Measurements from ENCODE around the gene SYVN1.
A peak's percentile ranks its signal among the peaks of the same experiment; 100 is the strongest.
"Not testable (repeated sequence)": the region's sequence is repeated elsewhere in the genome, so short reads cannot be mapped to it uniquely, and the experiment has no call there.

SYVN1 gene

GRCh38 chr11:65152122-65152521, 17.8 kb upstream of the SYVN1 start:
- Histone ChIP-seq H3K4me3 (ENCODE audit: low read depth in 1 of 5, low read length in 5 of 5) (no peak overlapping the region), H3K27ac (ENCODE audit: low read depth, low read length) (no peak overlapping the region), H3K4me1 (ENCODE audit: control insufficient read depth in 5 of 5, insufficient read depth in 5 of 5, low read length in 5 of 5) (peaks cover 0 to 11% (median 8%) of the 10 kb centered on the region in 5 donors), H3K9ac (ENCODE audit: low read length in 5 of 5) (no peak overlapping the region), H3K9me3 (ENCODE audit: control insufficient read depth in 5 of 5, low read length in 5 of 5) (peaks cover 0 to 3% (median 0%) of the 10 kb centered on the region in 5 donors), H3K36me3 (ENCODE audit: control insufficient read depth in 5 of 5, insufficient read depth in 5 of 5, low read length in 5 of 5) (no peaks in the 10 kb centered on the region), H3K27me3 (ENCODE audit: control insufficient read depth in 5 of 5, insufficient read depth in 4 of 5, low read length in 5 of 5) (no peaks in the 10 kb centered on the region)

- no peak overlapping the region for H3K4me3 ChIP-seq (ENCODE audit: low read depth in 1 of 5, low read length in 5 of 5)
- peaks cover 0 to 4% (median 0%) of the 10 kb centered on the region in 5 donors for H3K9me3 ChIP-seq (ENCODE audit: control insufficient read depth in 5 of 5, low read length in 5 of 5)
- no peak overlapping the region for H3K27ac ChIP-seq (ENCODE audit: low read depth, low read length)
- no peaks in the 10 kb centered on the region for H3K27me3 ChIP-seq (ENCODE audit: control insufficient read depth in 5 of 5, insufficient read depth in 4 of 5, low read length in 5 of 5)
- H3K9ac ChIP-seq (ENCODE audit: low read length in 5 of 5): no peak overlapping the region
- H3K4me1 ChIP-seq (ENCODE audit: control insufficient read depth in 5 of 5, insufficient read depth in 5 of 5, low read length in 5 of 5): peaks cover 0 to 11% (median 8%) of the 10 kb centered on the region in 5 donors
- H3K36me3 ChIP-seq (ENCODE audit: control insufficient read depth in 5 of 5, insufficient read depth in 5 of 5, low read length in 5 of 5): no peaks in the 10 kb centered on the region
These were observed 17.1 kb upstream of the SYVN1 start for GRCh38 chr11:65151331-65151899.

- peaks cover 0 to 11% (median 8%) of the 10 kb centered on the region in 5 donors for H3K4me1 ChIP-seq (ENCODE audit: control insufficient read depth in 5 of 5, insufficient read depth in 5 of 5, low read length in 5 of 5)
- peaks cover 0 to 4% (median 0%) of the 10 kb centered on the region in 5 donors for H3K9me3 ChIP-seq (ENCODE audit: control insufficient read depth in 5 of 5, low read length in 5 of 5)
- peak overlapping the region in 1 of 5 donors; percentile 18 for H3K9ac ChIP-seq (ENCODE audit: low read length in 5 of 5)
- peak overlapping the region in 1 of 5 donors; percentile 22 for H3K4me3 ChIP-seq (ENCODE audit: low read depth in 1 of 5, low read length in 5 of 5)
- H3K27me3 ChIP-seq (ENCODE audit: control insufficient read depth in 5 of 5, insufficient read depth in 4 of 5, low read length in 5 of 5): no peaks in the 10 kb centered on the region
- no peak overlapping the region for H3K27ac ChIP-seq (ENCODE audit: low read depth, low read length)
- H3K36me3 ChIP-seq (ENCODE audit: control insufficient read depth in 5 of 5, insufficient read depth in 5 of 5, low read length in 5 of 5): no peaks in the 10 kb centered on the region
These were observed 16.4 kb upstream of the SYVN1 start for GRCh38 chr11:65150509-65151299.

- H3K27me3 ChIP-seq (ENCODE audit: control insufficient read depth in 5 of 5, insufficient read depth in 4 of 5, low read length in 5 of 5); H3K36me3 ChIP-seq (ENCODE audit: control insufficient read depth in 5 of 5, insufficient read depth in 5 of 5, low read length in 5 of 5); H3K27ac ChIP-seq (ENCODE audit: low read depth, low read length); H3K9ac ChIP-seq (ENCODE audit: low read length in 5 of 5); H3K9me3 ChIP-seq (ENCODE audit: control insufficient read depth in 5 of 5, low read length in 5 of 5): not testable (repeated sequence)
- Histone ChIP-seq H3K4me1 (ENCODE audit: control insufficient read depth in 5 of 5, insufficient read depth in 5 of 5, low read length in 5 of 5) (peaks cover 0 to 11% (median 8%) of the 10 kb centered on the region in 5 donors), H3K4me3 (ENCODE audit: low read depth in 1 of 5, low read length in 5 of 5) (peak overlapping the region in 1 of 5 donors; percentile 22)
These were observed 15.8 kb upstream of the SYVN1 start for GRCh38 chr11:65150131-65150508.

- Histone ChIP-seq H3K9ac (ENCODE audit: low read length in 5 of 5) (no peak overlapping the region), H3K27ac (ENCODE audit: low read depth, low read length) (no peak overlapping the region), H3K4me1 (ENCODE audit: control insufficient read depth in 5 of 5, insufficient read depth in 5 of 5, low read length in 5 of 5) (peaks cover 0 to 11% (median 8%) of the 10 kb centered on the region in 5 donors), H3K36me3 (ENCODE audit: control insufficient read depth in 5 of 5, insufficient read depth in 5 of 5, low read length in 5 of 5) (no peaks in the 10 kb centered on the region), H3K27me3 (ENCODE audit: control insufficient read depth in 5 of 5, insufficient read depth in 4 of 5, low read length in 5 of 5) (no peaks in the 10 kb centered on the region), H3K9me3 (ENCODE audit: control insufficient read depth in 5 of 5, low read length in 5 of 5) (peaks cover 0 to 4% (median 0%) of the 10 kb centered on the region in 5 donors), H3K4me3 (ENCODE audit: low read depth in 1 of 5, low read length in 5 of 5) (no peak overlapping the region)
These were observed 14.3 kb upstream of the SYVN1 start for GRCh38 chr11:65148657-65149056.

GRCh38 chr11:65147352-65148075, 13.2 kb upstream of the SYVN1 start:
- Histone ChIP-seq H3K27me3 (ENCODE audit: control insufficient read depth in 5 of 5, insufficient read depth in 4 of 5, low read length in 5 of 5) (no peaks in the 10 kb centered on the region), H3K9ac (ENCODE audit: low read length in 5 of 5) (no peak overlapping the region), H3K27ac (ENCODE audit: low read depth, low read length) (no peak overlapping the region), H3K36me3 (ENCODE audit: control insufficient read depth in 5 of 5, insufficient read depth in 5 of 5, low read length in 5 of 5) (no peaks in the 10 kb centered on the region), H3K4me3 (ENCODE audit: low read depth in 1 of 5, low read length in 5 of 5) (no peak overlapping the region), H3K4me1 (ENCODE audit: control insufficient read depth in 5 of 5, insufficient read depth in 5 of 5, low read length in 5 of 5) (peaks cover 0 to 11% (median 8%) of the 10 kb centered on the region in 5 donors), H3K9me3 (ENCODE audit: control insufficient read depth in 5 of 5, low read length in 5 of 5) (peaks cover 0 to 4% (median 0%) of the 10 kb centered on the region in 5 donors)

GRCh38 chr11:65141896-65142494, 7.7 kb upstream of the SYVN1 start:
- Histone ChIP-seq H3K27ac (ENCODE audit: low read depth, low read length) (no peak overlapping the region), H3K4me3 (ENCODE audit: low read depth in 1 of 5, low read length in 5 of 5) (no peak overlapping the region), H3K36me3 (ENCODE audit: control insufficient read depth in 5 of 5, insufficient read depth in 5 of 5, low read length in 5 of 5) (no peaks in the 10 kb centered on the region), H3K27me3 (ENCODE audit: control insufficient read depth in 5 of 5, insufficient read depth in 4 of 5, low read length in 5 of 5) (peaks cover 0 to 3% (median 0%) of the 10 kb centered on the region in 5 donors), H3K9me3 (ENCODE audit: control insufficient read depth in 5 of 5, low read length in 5 of 5) (no peaks in the 10 kb centered on the region), H3K4me1 (ENCODE audit: control insufficient read depth in 5 of 5, insufficient read depth in 5 of 5, low read length in 5 of 5) (no peaks in the 10 kb centered on the region), H3K9ac (ENCODE audit: low read length in 5 of 5) (no peak overlapping the region)

GRCh38 chr11:65136515-65137096, 2.3 kb upstream of the SYVN1 start:
- H3K27me3 ChIP-seq (ENCODE audit: control insufficient read depth in 5 of 5, insufficient read depth in 4 of 5, low read length in 5 of 5): peaks cover 0 to 1% (median 0%) of the 10 kb centered on the region in 5 donors
- H3K36me3 ChIP-seq (ENCODE audit: control insufficient read depth in 5 of 5, insufficient read depth in 5 of 5, low read length in 5 of 5): peaks cover 0 to 16% (median 15%) of the 10 kb centered on the region in 5 donors
- no peak overlapping the region for H3K9ac ChIP-seq (ENCODE audit: low read length in 5 of 5)
- no peak overlapping the region for H3K4me3 ChIP-seq (ENCODE audit: low read depth in 1 of 5, low read length in 5 of 5)
- H3K9me3 ChIP-seq (ENCODE audit: control insufficient read depth in 5 of 5, low read length in 5 of 5): no peaks in the 10 kb centered on the region
- H3K4me1 ChIP-seq (ENCODE audit: control insufficient read depth in 5 of 5, insufficient read depth in 5 of 5, low read length in 5 of 5): peaks cover 9 to 34% (median 31%) of the 10 kb centered on the region in 5 donors
- H3K27ac ChIP-seq (ENCODE audit: low read depth, low read length): no peak overlapping the region

GRCh38 chr11:65135633-65136145, 1.4 kb upstream of the SYVN1 start:
- H3K9ac ChIP-seq (ENCODE audit: low read length in 5 of 5): peak overlapping the region in 3 of 5 donors; percentile 93 to 98 (median 97)
- H3K4me1 ChIP-seq (ENCODE audit: control insufficient read depth in 5 of 5, insufficient read depth in 5 of 5, low read length in 5 of 5): peaks cover 9 to 34% (median 31%) of the 10 kb centered on the region in 5 donors
- H3K9me3 ChIP-seq (ENCODE audit: control insufficient read depth in 5 of 5, low read length in 5 of 5): no peaks in the 10 kb centered on the region
- peak overlapping the region; percentile 87 to 95 (median 94) for H3K4me3 ChIP-seq (ENCODE audit: low read depth in 1 of 5, low read length in 5 of 5)
- peak overlapping the region; percentile 99 for H3K27ac ChIP-seq (ENCODE audit: low read depth, low read length)
- peaks cover 0 to 25% (median 24%) of the 10 kb centered on the region in 5 donors for H3K36me3 ChIP-seq (ENCODE audit: control insufficient read depth in 5 of 5, insufficient read depth in 5 of 5, low read length in 5 of 5)
- no peaks in the 10 kb centered on the region for H3K27me3 ChIP-seq (ENCODE audit: control insufficient read depth in 5 of 5, insufficient read depth in 4 of 5, low read length in 5 of 5)
